GM21529 (cell line): ENCODE data around the gene LYSMD3.

Experiments
- ATAC-seq: cut with Tn5 transposase; IDR thresholded peaks from one replicate; pipeline ENCODE4 v1.9.1; 2021; ENCODE audit not compliant: unreplicated experiment

LYSMD3 gene

DNA sequence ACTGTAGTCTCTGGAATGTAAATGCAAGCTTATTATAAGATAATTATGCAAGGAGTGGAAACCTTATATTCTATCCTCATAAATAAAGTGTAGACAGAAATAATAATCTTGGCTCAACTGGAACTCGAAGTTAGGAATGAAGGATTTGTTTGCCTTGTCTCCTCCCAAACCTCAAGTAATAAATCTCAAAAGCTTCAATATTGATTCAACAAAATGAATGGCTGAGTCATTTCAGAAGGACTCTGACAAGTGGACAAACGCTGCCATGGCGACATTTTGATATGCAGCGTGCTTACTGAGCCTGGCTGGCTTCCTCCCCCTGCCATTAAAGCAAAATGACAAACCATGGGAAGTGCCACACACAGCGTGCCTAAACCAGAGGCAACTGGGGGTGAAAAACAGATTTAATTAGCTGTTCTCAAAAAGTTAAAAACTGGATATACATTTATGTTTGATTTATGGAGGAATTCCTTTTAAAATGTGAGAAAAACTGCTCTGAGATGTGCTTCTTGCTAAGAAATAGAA is 18.7 kb upstream of the LYSMD3 start:
- no peak for ATAC-seq

DNA sequence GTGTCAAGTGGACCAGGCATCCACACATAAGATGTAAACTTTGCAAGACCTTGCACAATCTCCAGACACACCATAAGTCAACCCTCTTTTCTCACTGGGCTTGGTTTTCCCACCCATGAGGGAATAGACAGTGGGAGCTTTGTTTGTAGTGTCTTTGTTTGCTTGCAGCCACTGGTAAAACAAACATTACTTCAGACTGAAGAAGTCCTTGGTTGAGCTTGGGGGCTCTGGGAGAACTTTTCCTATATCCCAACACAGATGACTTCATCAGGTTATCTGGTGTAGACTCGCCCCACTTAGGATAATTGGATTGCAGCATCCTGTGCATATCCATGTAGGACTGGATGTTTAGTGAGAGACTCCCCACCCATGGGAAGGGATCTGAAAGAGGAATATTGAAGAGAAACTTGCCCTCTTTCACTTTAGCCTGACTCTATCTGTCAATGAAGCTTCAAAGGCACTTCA is 17.7 kb upstream of the LYSMD3 start:
- ATAC-seq, result no peak

GRCh38 chr5:90546216-90546837 is 16.9 kb upstream of the LYSMD3 start:
- no peak for ATAC-seq

GRCh38 chr5:90545511-90545910 is 16.1 kb upstream of the LYSMD3 start:
- no peak for ATAC-seq

- ATAC-seq, result no peak
Observed at GRCh38 chr5:90542827-90543519, 13.6 kb upstream of the LYSMD3 start.

DNA sequence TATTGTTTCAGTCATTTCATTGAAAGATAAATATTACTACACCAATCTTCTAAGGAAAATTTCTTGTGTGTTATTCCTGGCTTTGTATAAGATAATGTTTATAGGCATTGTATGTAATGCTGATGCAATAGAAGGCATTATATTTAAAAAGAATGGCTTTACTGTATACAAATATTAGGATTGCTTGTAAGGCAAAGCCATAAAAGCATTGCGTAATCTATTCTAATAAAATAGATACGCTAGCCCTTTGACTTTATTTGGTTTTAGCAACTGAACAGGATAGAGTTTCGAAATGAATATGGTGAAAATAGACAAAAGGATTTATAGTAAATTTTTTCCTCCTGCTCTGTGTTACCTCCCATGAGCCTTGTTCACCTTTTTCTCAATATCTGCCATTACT is 5.5 kb upstream of the LYSMD3 start:
- no peak for ATAC-seq

- no peak for ATAC-seq
Observed at GRCh38 chr5:90533794-90534193, 4.4 kb upstream of the LYSMD3 start.

DNA sequence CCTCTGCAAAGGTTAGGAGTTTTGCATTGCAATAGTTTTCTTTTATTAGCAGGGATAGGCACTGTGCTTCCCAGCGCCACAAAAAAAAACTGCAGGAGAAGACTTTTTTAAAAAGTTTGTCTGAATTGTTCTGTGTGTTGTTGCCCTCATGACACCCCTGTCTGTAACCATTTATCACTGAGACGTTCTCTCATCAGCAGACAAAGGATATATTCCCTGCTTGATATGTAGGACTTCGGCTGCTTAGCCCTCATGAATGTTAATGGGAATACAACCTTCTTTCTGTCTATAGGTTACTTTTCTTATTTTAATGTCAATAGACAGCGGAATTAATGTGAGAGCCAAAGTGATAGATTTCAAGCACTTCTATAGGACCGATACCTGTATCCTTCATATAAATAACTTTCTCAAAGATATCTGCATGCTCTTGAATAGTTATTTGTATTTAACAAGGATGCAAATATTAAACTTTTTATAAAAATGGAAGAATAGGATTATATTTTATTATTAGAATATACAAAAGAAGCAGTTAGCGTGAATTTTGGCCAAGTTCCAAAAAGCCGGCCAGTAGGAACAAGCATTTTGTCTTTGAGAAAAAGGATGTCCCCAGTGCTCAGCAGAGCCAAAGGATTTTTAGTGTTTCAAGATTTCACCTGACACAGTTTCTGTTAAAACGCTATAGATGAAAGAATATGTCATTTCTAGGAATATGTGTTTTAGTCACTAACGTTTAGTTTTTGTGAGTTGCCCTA is 1.5 kb upstream of the LYSMD3 start:
- ATAC-seq, result no peak

DNA sequence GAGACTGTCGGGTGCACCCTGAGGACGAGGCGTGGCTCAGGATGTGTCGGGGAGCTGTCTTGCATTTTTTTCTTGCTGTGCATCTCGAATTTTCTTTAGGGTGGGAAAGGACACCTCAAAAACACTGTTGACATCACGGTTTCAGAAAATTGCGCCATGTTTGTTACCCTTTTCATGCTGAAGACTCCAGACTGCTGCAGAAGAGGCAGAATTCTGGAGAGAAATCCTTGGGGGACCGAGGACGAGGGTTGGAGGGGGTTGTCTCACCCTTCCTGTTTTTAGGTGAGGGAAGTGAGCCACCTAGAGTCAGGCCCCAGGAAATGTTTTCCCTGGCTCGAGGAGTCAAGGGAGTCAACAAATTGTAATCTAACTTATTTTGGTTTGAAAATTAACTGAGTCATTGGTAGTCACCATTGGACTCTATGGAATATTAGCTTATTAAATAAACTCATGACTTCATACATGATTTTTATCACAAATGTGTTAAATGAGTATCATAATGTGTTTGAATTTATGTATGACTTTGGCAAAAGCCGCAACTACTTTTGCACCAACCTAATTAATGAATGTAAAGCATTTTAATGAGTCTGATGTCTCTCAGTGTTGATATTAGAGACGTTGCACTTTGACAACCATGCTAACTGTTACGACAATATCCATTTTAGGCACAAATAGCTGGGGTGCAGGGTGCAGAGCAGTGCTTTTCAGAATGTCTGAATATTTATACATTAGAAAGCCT is 724 bp upstream of the LYSMD3 start:
- peak; percentile 47 for ATAC-seq

GRCh38 chr5:90528601-90529193 is 687 bp downstream of the LYSMD3 start:
- ATAC-seq, result peak; percentile 1

- no peak for ATAC-seq
Observed at GRCh38 chr5:90519081-90519480, 10.3 kb downstream of the LYSMD3 start.

DNA sequence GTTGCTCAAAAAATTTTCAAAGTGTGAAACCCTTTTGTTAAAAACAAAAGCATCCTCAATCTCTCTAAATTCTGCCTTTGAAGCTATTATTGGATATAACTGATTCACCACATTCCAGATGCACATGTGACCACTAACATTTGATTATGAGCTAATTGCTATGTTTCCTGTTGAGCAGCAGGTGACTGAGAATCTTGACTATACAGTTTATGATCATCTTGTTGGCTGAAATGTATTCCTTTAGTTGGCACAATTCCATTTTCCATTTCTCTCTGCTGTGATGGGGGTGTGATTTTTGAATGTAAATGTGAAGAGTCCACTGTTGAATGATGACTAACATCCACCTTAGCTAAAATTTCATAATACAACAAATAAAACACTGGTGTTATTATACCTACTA is 10.7 kb downstream of the LYSMD3 start:
- no peak for ATAC-seq

DNA sequence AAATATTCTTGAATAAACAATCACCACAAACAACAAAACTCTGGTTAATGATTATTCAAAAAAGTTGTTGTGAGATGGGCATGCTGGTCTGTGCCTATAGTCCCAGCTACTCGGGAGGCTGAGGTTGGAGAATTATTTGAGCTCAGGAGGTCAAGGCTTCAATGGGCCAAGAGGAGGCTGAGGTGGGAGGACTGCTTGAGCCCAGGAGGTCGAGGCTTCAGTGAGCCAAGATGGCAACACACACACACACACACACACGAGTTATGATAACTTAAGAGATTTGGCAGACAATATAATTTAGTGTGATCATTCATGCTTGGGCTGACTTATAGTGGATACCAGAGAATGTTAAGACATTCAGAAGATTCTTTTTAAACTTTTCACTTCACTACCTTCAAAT is 14.9 kb downstream of the LYSMD3 start:
- no peak for ATAC-seq

DNA sequence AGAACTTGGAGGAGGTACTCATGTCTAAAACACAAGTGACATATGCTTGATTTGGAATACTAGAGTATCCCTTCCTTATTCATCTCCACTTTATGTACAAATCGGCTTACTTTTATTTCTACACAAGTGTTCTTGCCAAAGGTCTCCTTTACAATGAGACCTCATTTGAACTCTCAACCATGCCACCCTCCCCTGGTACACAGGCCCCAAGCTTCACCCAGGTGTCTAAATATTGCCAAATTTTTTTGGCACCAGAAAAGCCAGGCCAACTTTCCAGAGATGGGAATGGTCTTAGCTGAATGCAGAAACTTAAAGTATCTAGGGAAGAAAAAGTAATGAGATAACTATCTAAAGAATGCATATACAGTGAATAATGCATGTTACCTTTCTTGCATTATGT is 18.9 kb downstream of the LYSMD3 start:
- ATAC-seq, result no peak

DNA sequence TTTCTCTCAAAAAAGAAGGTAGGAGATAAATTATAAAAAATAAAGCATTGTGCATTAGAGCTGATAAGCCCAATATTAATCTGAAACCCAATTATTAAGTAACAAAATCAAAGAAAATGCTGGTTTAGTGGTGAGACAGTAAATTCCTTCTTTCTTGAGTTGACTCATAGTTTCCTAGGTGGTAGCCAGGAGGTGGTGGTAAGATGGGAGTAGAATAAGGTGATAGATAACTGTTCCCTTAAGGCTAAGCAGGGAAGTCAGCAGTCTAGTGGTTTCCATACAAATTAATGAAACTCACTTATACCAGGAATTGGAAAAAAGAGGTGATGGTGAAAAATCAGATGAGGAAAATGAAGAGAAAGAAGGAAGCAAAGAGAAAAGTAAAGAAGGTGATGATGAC is 23.2 kb downstream of the LYSMD3 start:
- no peak for ATAC-seq

DNA sequence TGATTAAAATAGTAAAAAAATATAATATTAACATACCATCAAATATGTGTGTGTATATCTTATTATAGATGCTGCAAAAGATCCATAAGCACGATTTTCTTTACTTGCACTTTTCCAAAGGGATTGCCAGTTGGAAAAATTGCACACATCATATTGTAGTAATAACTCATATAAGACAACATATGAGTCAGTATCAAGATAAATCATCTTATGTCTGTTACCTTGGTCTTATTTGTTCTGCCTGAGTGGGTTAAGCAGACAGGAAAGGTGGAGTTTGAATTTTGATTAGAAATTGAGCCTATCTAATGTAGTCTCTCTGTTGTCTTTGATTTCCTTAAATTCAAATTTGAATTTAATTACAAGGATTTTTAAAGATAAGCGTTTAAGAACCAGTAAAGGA is 24.6 kb downstream of the LYSMD3 start:
- no peak for ATAC-seq

DNA sequence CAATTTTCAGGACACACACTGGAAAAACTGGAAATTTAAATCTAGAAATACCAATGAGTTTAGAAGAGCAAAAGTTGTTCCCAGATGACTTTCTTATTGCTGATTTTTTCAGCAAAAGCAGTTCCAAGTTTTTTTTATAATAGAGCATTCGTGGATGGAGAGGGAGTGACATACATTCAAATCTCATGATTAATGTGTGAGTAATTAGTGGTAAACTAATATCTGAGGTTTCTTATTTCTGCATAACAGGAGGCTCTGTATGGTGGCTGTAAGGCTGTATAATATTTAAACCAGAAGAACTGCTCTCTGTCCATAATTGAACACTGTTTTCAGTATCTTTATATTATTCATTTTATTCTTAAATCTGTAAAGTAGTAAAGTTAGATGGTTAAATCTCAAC is 25.8 kb downstream of the LYSMD3 start:
- ATAC-seq, result no peak

GRCh38 chr5:90495146-90495545 is 34.2 kb downstream of the LYSMD3 start:
- no peak for ATAC-seq

GRCh38 chr5:90494043-90494442 is 35.3 kb downstream of the LYSMD3 start:
- ATAC-seq, result no peak

- ATAC-seq, result no peak
Observed at GRCh38 chr5:90488791-90489190, 40.6 kb downstream of the LYSMD3 start.

DNA sequence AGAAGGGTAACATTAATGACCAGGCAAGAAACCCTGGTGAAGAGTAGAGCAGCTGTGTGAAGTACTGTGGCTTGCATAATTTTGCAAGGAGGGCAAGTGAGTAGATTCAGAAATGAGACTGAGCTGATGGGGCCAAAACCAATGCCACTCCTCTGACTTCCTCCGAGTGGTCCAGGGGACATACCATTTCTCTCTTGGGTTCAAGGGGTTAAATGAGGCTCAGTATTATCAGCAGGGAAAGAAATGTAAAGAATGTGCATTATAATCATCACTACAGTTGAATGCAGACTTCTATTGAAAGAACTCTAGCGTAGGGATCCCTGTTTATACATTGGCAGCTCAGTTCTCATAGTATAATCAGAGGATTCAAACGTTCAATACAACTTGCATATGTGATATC is 44.8 kb downstream of the LYSMD3 start:
- ATAC-seq, result no peak
